Stimulated activated CD8-positive, alpha-beta memory T cell treated with anti-CD3 and anti-CD28 coated beads, Interleukin-12 subunit alpha, Interleukin-12 subunit beta, amount 100 ng/mL, for 24 hours (primary cell): Measurements from ENCODE around the gene GSTM2.

Experiments
- DNase-seq: peaks from one replicate; pipeline ENCODE4 v3.0.0-alpha.2; 2020; ENCODE audit errors: extremely low read depth

Gene GSTM2

GRCh38 chr1:109629372-109630030 lies 38.4 kb upstream of the GSTM2 start:
- DNase-seq: no peak

DNA sequence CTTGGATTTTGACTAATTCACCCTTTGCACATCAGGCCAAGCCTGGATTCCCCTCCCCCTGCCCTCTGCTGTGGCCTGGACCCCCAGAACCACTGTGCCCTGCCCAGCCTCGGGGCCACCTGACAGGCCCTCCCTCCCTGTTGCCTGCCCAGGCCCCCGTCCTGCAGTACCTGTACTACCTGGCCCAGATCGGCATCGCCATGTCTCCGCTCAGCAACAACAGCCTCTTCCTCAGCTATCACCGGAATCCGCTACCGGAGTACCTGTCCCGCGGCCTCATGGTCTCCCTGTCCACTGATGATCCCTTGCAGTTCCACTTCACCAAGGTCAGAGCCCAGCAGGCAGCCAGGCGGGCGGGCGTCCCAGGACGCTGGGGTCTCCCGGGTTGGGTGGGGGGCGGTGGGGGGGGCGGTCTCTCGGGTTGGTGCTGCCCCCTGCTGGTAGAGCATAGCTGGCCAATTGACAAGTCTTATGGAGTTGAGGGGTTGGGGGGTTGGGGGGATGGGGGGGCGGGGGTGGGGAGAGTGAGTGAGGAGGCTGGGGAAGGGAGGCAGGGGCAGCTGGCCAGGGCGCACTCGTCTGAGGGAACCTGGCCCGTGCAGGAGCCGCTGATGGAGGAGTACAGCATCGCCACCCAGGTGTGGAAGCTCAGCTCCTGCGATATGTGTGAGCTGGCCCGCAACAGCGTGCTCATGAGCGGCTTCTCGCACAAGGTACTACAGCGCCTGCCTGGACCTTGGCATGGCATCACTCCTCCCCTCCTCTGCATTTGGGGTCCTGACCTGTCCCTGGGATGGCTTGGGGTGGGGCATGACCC lies 37.6 kb upstream of the GSTM2 start:
- DNase-seq: no peak

GRCh38 chr1:109630898-109631512 lies 36.9 kb upstream of the GSTM2 start:
- DNase-seq: no peak

DNA sequence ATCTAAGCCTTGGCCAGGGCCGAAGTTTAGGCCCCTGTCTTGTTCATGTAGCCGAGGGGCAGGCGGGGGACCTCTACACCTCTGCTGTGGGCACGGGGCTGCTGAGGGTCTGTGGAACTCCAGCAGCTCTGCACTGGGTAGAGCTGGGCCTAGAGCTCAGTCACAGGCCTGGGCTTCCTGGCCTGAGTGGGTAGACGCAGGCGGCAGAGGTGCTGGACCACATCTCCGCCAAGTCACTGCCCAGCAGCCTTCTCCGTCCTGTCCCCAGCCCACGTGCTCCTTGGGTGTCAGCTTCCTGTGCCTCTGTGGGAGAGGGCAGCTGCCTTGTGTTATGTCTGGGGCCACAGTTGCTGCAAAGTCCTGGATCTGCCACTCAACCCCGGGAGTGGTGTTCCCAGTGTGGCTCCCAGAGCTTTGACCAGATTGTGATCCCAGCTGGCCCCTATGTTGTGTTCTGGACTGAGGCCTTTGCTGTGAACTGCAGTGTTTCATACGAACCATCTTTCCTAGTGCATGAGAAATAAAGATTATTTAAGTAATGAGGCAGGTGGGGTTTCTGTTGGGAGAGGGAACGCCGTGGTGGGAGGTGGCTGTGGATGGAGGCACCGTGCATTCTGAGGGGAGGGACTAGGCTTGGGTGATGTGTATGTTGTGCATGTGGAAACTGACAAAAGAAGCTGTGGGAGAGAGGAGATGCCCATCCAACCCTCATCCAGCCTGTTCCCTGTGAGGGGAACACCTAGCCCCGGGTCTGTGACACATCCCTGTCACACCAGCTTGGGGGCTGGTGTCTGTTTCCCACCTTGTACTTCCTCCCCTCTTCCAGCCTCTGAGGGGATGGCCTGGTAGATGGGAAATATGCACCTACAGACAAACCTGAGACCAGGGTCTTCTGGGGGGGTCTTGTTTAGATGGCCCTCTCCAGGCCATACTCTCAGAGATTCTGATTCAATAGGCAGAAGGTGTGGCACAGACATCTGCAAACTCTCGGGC lies 36.0 kb upstream of the GSTM2 start:
- DNase-seq: no peak

DNA sequence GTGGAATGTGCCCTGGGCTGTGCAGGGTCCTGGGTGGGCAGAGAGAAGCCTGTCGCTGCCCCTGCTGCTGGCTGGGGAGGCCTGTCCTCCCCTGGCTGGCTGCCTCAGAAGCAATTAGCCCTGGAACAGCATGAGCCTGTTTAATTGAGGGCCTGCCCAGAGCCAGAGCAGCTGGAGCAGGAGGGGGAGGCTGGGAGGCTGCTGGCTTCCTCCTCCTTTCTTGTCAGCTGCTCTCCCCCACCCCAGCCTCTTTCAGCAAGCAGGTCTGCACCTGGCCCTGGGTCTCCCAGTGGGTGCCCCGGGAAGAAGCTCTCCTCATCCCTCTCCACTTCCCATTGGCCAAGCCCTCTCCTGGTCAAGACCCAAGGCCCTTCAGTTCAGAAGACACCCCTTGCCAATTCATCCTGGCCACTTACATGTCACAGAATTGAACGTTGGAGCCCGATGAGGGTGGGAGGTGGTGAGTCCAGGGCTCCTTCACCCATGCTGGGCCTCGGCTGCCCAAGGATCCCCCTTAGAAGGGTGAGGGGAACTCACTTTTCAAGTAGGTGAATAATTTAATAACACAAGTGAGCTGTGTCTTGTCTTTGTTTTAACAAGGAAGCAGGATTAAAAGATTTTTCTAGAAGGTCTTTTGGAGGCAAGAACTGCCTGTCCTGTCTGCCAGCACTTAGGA lies 35.0 kb upstream of the GSTM2 start:
- no peak for DNase-seq

DNA sequence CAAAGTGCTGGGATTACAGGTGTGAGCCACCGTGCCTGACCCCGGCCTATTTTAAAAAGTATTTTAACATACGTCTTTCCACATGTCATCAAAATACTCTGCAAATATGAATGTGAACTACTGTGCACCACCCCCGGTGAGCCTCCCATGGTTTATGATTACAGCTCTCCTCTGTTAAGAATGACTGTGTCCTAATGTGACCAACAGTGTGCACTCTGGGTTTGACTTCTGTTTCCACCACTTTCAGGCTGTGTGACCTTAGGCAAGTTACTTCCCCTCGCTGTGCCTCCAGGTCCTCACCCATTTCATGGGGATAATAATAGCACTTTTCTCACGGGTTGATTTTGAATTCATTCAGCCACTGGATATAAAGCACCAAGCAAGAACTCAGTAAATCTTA lies 33.6 kb upstream of the GSTM2 start:
- DNase-seq: no peak

DNA sequence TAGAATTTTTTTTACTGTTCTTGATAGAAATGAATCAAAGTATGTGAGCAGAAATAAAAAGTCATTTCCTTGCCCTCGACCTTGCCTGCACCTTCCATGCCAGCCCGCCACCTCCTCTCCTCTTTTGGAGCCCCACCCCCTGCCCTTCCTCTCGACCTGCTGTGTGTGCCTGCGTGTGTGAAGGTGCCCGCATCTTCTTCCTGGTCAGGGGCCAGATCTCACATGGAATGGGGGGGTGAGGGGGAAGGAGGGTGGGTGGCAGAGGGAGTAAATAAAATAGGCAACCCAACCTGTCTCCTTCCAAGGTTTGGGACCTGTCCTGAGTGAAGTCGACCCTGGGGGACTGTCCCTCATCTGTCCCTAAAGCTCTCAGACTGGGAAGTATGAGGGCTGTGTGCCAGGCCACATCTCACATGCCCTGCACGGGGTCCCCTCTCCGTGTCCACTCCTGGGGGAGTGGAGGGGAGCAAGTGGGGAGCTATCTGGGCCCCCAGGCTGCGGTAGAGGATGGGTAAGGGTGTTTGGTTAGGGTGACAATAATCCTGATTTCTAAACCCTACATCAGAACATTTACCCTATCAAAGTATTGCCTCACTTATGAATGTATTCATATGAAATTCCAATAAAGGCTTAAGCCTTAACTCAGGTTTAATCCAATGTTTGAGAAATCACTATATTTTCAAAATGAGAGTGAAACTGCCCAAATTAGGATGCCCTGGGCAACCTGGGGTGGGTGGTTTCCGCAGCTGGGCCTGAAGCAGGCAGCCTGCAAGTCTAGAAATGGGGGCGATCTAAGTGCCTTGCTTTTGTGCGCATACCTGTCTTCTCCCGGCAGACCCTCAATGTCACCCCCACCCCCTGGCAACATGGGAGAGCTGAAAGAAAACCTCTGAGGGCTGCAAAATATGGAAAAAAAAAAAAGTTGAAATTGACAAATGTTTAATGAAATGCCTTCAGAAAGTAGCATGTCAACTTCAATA lies 32.8 kb upstream of the GSTM2 start:
- no peak for DNase-seq

DNA sequence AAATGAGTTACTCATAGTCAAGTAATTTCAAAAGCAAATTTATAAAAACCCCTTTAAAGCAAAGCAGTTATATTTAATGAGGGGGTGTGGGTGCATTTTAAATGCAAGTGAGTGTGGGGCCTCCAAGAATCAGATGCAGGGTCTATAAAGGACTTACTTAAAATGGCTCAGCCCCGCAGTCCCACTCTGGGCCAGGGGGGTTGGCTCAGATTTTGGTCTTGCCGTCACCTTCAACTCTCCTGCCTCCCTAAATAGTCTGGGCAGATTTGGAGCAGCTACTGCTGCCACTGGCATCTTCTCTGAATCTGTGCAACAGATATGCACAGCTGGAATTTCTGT lies 32.0 kb upstream of the GSTM2 start:
- DNase-seq: no peak

GRCh38 chr1:109636201-109636952 lies 31.5 kb upstream of the GSTM2 start:
- DNase-seq: no peak

GRCh38 chr1:109637446-109637845 lies 30.4 kb upstream of the GSTM2 start:
- DNase-seq: no peak

- DNase-seq: no peak
Measured at GRCh38 chr1:109639063-109639840, 28.6 kb upstream of the GSTM2 start.

- DNase-seq: no peak
Measured at GRCh38 chr1:109639841-109640184, 28.0 kb upstream of the GSTM2 start.

DNA sequence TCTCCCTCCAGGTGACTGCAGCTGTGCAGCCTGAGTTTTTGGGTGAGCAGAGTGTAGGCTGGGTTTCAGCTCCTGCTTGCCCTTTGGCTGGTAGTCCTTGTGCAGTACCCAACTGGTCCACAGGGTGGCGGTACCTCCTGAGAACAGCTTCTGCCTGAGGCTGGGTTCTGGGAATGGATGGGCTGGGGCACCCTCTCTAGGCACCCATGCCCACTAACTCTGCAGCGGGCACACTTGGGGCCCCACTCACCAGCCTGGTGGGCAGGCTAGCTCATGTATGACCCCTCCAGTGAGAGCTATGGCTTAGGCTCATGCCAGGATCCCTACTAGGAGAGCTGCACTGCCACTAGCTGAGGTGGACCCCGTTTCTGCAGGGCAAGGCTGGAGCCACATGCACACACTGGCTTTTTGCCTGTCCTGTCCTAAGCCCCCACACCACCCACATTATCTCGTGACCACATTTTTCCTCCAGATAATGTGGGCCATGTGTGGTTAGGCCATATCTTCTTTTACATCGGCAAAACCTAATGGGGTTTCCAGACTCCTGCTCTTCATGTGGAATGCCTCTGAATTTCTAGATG lies 27.5 kb upstream of the GSTM2 start:
- DNase-seq: peak; percentile 73

DNA sequence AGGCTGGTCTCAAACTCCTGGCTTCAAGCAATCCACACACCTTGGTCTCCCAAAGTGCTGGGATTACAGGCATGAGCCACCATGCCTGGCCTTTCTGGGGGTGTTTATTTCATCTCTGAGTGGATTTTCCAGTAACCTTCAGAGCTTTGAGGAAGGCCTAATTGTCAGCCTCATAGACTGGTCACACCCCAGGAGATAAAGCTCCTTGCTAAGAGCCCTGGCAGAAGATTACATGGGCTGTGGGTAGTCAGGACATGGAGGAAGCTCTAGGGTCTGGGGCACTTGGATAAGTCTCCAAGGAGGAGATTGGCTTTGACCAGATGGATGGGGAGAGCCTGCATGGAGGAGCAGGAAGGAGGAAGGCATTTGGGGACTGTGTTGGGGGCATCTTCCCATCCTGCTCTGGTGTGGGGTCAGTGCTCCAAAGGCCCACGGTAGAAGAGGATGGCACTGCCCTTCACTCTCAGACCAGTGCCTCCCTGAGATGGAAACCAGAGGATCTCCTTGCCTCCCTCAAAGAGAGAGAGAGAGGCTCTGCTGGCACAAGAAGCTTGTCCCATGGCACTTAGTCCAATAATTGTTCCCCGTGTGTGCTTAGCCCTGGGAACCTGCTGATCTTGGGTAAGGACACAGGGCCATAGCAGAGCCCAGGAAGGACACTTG lies 26.6 kb upstream of the GSTM2 start:
- DNase-seq: no peak

GRCh38 chr1:109641861-109642260 lies 26.0 kb upstream of the GSTM2 start:
- DNase-seq: no peak

DNA sequence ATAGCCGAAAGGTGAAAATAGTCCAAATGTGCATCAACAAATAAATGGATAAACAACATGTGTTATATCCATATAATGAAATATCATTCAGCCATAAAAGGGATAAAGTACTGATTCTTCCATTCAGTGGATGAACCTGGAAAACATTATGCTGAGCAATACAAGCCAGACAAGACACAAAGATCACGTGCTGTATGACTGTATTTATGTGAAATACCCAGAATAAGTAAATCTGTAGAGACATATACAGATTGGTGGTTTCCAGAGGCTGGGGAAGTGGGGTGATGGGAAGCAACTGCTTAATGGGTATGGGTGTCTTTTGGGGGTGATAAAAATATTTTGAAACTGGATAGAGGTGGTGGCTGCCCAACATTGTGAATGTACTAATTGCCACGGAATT lies 25.2 kb upstream of the GSTM2 start:
- DNase-seq: no peak

GRCh38 chr1:109643385-109644230 lies 24.2 kb upstream of the GSTM2 start:
- DNase-seq: peak; percentile 67
